BLaER1 treated with 17β-estradiol and CSF1 and Interleukin-3, amounts not matched to agents 10 nM and 100 nM (cell line): ENCODE measurements around the gene PLXND1.

Source experiments
- H3K27ac ChIP-seq, 11 experiments: shearing (Covaris generic); formaldehyde crosslinking; 2 replicates each; pipeline ENCODE4 v1.8.1; 2022
- H3K27me3 ChIP-seq, 11 experiments: shearing (Covaris generic); formaldehyde crosslinking; 2 replicates each; pipeline ENCODE4 v1.8.1; 2022
- H3K36me3 ChIP-seq, 11 experiments: shearing (Covaris generic); formaldehyde crosslinking; 2 replicates each; pipeline ENCODE4 v1.8.1; 2022
- H3K4me1 ChIP-seq, 10 experiments: shearing (Covaris generic); formaldehyde crosslinking; 2 replicates each; pipeline ENCODE4 v1.8.1; 2022
- H3K4me2 ChIP-seq, 11 experiments: shearing (Covaris generic); formaldehyde crosslinking; 2 replicates each; pipeline ENCODE4 v1.8.1; 2022
- H3K4me3 ChIP-seq, 10 experiments: shearing (Covaris generic); formaldehyde crosslinking; 2 replicates each; pipeline ENCODE4 v1.8.1; 2022
- H3K9ac ChIP-seq, 11 experiments: shearing (Covaris generic); formaldehyde crosslinking; 2 replicates each; pipeline ENCODE4 v1.8.1; 2022
- H3K9me3 ChIP-seq, 11 experiments: shearing (Covaris generic); formaldehyde crosslinking; replicated peaks in 1 of 11; 2 replicates each; pipeline ENCODE4 v1.8.1; 2022
- H4K20me1 ChIP-seq, 11 experiments: shearing (Covaris generic); formaldehyde crosslinking; 2 replicates each; pipeline ENCODE4 v1.8.1; 2022
- Cebpa-rat ChIP-seq, 11 experiments: shearing (Covaris generic); IDR thresholded peaks; 2 replicates each; pipeline ENCODE4 v1.8.1; 2022

Gene PLXND1

GRCh38 chr3:129565902-129566301 is 40.6 kb downstream of the PLXND1 start:
- no peak for TF ChIP-seq Cebpa-rat (IDR thresholded peaks at IDR 0.05)
- Histone ChIP-seq H3K27ac (peak overlapping the region in 1 of 11 experiments; percentile 49; a peak in 1 of 22 replicates), H3K9me3 (no peaks in the 10 kb centered on the region), H3K4me1 (peaks cover 19 to 62% (median 24%) of the 10 kb centered on the region in 10 experiments), H3K9ac (no peak overlapping the region), H3K4me2 (no peak overlapping the region), H3K4me3 (no peak overlapping the region), H3K27me3 (no peaks in the 10 kb centered on the region), H4K20me1 (peaks cover 0 to 92% (median 0%) of the 10 kb centered on the region in 11 experiments; a peak in 9 of 22 replicates), H3K36me3 (peaks cover 87 to 98% (median 91%) of the 10 kb centered on the region in 11 experiments)

DNA sequence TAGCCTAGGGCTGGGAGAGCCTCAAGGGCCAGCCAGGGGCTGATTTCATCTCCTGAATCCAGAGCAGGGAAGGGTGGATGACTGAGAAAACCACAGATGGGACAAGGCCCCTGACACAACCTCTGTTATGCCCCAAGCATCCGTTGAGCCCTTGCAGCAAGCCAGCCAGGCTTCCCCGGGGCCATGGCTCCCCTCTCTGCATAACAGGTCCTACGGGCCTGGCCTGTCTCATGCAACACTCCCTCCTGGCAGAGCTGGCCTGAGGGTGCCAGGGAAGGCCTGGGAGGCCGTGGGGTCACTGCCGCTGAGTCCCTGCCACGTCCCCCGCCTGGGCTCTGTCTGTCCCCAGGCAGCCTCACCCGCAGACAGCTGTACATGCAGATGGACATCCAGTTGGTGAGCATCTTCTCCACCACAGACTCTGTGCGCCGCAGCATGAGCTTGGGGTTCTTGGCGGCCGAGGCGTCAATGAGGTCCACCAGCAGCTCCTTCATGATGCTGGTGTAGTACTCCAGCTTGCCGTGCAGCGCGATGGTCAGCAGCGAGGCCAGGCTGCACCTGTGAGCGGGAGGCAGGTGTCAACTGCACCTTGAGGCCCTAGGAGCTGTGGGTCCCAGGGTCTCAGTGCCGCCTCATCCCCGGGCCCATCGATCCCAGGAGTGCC is 41.4 kb downstream of the PLXND1 start:
- TF ChIP-seq Cebpa-rat (IDR thresholded peaks at IDR 0.05), result no peak
- Histone ChIP-seq H3K9me3 (no peaks in the 10 kb centered on the region), H3K4me2 (peak overlapping the region in 1 of 11 experiments; percentile 35; a peak in 2 of 22 replicates), H3K4me1 (peaks cover 21 to 70% (median 32%) of the 10 kb centered on the region in 10 experiments), H3K27ac (peak overlapping the region in 7 of 11 experiments; percentile 12 to 49 (median 20); a peak in 9 of 22 replicates), H3K4me3 (no peak overlapping the region), H4K20me1 (peaks cover 0 to 89% (median 0%) of the 10 kb centered on the region in 11 experiments; a peak in 9 of 22 replicates), H3K9ac (peak overlapping the region in 5 of 11 experiments; percentile 8 to 67 (median 45); a peak in 8 of 22 replicates), H3K27me3 (no peaks in the 10 kb centered on the region), H3K36me3 (peaks cover 81 to 98% (median 86%) of the 10 kb centered on the region in 11 experiments)

- Histone ChIP-seq H3K9me3 (no peaks in the 10 kb centered on the region), H3K36me3 (peaks cover 74 to 98% (median 86%) of the 10 kb centered on the region in 11 experiments), H3K27me3 (no peaks in the 10 kb centered on the region), H3K4me2 (0 out of 22 replicates have a peak overlapping the region, but pooled peaks of 1 of the 11 experiments have one; percentile 35), H3K4me3 (no peak overlapping the region), H3K9ac (peak overlapping the region in 6 of 11 experiments; percentile 12 to 67 (median 36); a peak in 7 of 22 replicates), H3K4me1 (peaks cover 32 to 81% (median 43%) of the 10 kb centered on the region in 10 experiments), H3K27ac (peak overlapping the region in 9 of 11 experiments; percentile 12 to 49 (median 37); a peak in 10 of 22 replicates), H4K20me1 (peaks cover 0 to 91% (median 0%) of the 10 kb centered on the region in 11 experiments; a peak in 8 of 22 replicates)
- no peak for TF ChIP-seq Cebpa-rat (IDR thresholded peaks at IDR 0.05)
Observed at GRCh38 chr3:129563850-129564535, 42.5 kb downstream of the PLXND1 start.

DNA sequence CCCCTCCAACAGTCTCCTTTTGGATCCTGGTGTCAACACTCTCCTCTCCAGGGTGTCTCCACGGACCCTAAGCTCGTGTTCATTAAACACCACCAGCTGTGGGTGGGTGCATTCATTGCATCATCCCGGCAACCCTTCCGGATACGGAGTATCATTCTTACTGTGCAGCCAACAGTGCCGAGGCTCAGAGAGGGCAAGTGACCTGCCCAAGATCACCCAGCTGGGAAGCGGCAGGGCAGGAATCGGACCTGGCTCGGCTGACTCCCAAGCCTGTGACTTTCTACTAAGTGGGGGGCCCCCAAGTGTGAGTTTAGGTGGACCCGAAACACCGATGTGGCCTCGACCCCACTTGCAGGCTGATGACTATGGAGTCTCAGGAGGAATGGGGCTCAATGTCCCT is 43.1 kb downstream of the PLXND1 start:
- peaks cover 39 to 87% (median 50%) of the 10 kb centered on the region in 10 experiments for H3K4me1 ChIP-seq
- H3K36me3 ChIP-seq, result peaks cover 70 to 98% (median 85%) of the 10 kb centered on the region in 11 experiments
- H4K20me1 ChIP-seq, result peaks cover 0 to 91% (median 0%) of the 10 kb centered on the region in 11 experiments; a peak in 8 of 22 replicates
- TF ChIP-seq Cebpa-rat (IDR thresholded peaks at IDR 0.05), result no peak
- no peaks in the 10 kb centered on the region for H3K9me3 ChIP-seq
- no peaks in the 10 kb centered on the region for H3K27me3 ChIP-seq
- peak overlapping the region in 3 of 11 experiments; percentile 36 to 50 (median 40); a peak in 2 of 22 replicates for H3K27ac ChIP-seq
- no peak overlapping the region for H3K4me3 ChIP-seq
- H3K9ac ChIP-seq, result peak overlapping the region in 5 of 11 experiments; percentile 18 to 67 (median 30); a peak in 3 of 22 replicates
- H3K4me2 ChIP-seq, result peak overlapping the region in 2 of 11 experiments; percentile 35 to 80; a peak in 1 of 22 replicates

DNA sequence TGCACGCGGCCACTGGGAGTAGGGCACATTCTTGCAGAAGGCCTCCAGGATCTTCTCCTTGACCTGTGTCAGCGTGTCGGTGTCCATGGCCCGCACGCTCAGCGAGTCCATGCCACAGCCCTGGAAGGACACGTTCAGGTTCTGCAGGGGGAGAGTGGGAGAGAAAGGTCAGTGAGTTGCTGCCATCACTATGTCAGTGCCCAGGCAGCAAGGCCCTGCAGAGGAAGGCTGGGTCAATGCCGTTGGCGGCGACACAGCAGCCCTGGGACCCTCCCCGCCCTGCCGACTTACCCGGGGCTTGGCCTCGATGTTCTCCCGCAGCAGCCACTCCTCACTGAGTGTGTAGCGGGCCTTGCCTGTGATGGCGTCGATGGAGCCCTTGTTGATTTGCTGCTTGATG is 43.7 kb downstream of the PLXND1 start:
- H3K4me3 ChIP-seq, result no peak overlapping the region
- peak overlapping the region in 3 of 11 experiments; percentile 8 to 54 (median 50); a peak in 3 of 22 replicates for H3K27ac ChIP-seq
- peak overlapping the region in 5 of 11 experiments; percentile 7 to 69 (median 37); a peak in 3 of 22 replicates for H3K9ac ChIP-seq
- no peaks in the 10 kb centered on the region for H3K9me3 ChIP-seq
- H3K4me1 ChIP-seq, result peaks cover 44 to 93% (median 55%) of the 10 kb centered on the region in 10 experiments
- peaks cover 0 to 94% (median 0%) of the 10 kb centered on the region in 11 experiments; a peak in 8 of 22 replicates for H4K20me1 ChIP-seq
- H3K36me3 ChIP-seq, result peaks cover 71 to 98% (median 86%) of the 10 kb centered on the region in 11 experiments
- no peak for TF ChIP-seq Cebpa-rat (IDR thresholded peaks at IDR 0.05)
- no peaks in the 10 kb centered on the region for H3K27me3 ChIP-seq
- H3K4me2 ChIP-seq, result peak overlapping the region in 5 of 11 experiments; percentile 80 to 96 (median 95); a peak in 6 of 22 replicates

DNA sequence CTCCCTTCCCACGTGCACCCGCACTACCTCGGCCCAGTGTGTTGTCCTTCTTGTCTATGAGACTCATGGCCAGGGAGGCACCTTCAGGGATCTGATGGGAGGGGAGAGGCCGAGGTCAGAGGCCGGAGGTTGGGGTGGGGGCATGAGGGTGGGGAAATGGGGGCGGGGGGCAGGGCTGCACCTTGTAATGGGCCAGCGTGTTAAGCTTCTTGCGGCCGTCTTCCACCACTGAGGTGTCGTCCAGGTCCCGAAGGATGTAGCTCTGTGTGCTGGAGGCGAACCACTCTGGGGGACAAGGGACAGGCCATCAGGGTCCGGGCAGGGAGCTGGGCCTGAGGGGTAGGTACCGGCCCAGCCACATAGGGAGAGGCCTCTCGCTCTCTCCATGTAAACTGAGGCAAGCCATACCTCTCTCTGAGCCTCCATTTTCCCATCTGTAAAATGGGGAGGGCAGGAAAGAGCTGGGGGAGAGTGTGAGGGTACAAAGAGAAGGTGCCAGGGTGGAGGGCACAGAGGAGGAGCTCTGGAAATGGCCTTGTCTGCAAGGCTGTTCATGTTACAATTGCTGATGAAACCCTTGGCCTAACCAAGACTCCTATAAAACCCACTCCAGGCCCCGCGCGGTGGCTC is 44.7 kb downstream of the PLXND1 start:
- Histone ChIP-seq H3K27me3 (no peaks in the 10 kb centered on the region), H3K9me3 (no peaks in the 10 kb centered on the region), H3K9ac (peak overlapping the region; percentile 65 to 79 (median 74); a peak in 21 of 22 replicates), H3K4me1 (peaks cover 55 to 99% (median 66%) of the 10 kb centered on the region in 10 experiments), H3K36me3 (peaks cover 70 to 98% (median 86%) of the 10 kb centered on the region in 11 experiments), H3K27ac (peak overlapping the region; percentile 40 to 88 (median 81); a peak in 19 of 22 replicates), H3K4me3 (peak overlapping the region in 5 of 10 experiments; percentile 51 to 65 (median 52); a peak in 7 of 20 replicates), H3K4me2 (peak overlapping the region; percentile 80 to 97 (median 95)), H4K20me1 (peaks cover 0 to 94% (median 0%) of the 10 kb centered on the region in 11 experiments; a peak in 8 of 22 replicates)
- no peak for TF ChIP-seq Cebpa-rat (IDR thresholded peaks at IDR 0.05)

DNA sequence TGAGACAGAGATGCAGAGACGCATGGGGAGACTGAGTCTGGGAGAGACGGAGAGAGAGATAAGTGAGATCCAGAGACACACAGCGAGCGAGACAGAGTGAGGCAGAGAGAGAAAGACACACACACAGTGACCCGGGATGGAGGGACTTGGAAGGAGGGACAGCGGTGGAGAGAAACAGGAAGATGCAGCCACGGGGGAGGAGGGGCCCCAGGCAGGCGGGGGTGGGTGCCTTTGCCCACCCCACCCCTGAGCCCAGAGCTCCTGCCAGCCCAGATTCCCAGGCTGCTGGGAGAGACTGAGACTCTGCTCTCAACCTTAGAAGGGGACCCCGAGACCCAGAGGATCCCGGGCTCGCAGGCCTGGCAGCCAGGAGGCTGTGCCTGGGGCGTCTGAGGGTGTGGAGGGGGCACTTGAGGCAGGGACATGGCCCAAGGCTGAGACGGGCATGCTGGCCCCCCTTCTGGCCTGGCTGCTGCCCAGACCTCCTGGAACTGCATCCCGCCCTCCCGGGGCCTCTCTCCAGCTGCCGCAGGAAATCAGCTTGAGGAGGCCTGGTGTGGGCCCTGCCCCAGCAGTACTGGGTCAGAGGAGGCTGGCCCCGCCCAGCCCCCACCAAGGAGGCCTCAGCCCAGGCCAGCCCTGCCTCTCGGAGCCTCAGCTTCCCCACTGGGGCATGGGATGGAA is 45.4 kb downstream of the PLXND1 start:
- H3K36me3 ChIP-seq, result peaks cover 70 to 98% (median 86%) of the 10 kb centered on the region in 11 experiments
- H4K20me1 ChIP-seq, result peaks cover 0 to 94% (median 2%) of the 10 kb centered on the region in 11 experiments; a peak in 10 of 22 replicates
- no peaks in the 10 kb centered on the region for H3K27me3 ChIP-seq
- H3K4me1 ChIP-seq, result peaks cover 62 to 100% (median 72%) of the 10 kb centered on the region in 10 experiments
- TF ChIP-seq Cebpa-rat (IDR thresholded peaks at IDR 0.05), result no peak
- peak overlapping the region; percentile 65 to 79 (median 74) for H3K9ac ChIP-seq
- H3K27ac ChIP-seq, result peak overlapping the region; percentile 40 to 88 (median 81); a peak in 21 of 22 replicates
- H3K4me2 ChIP-seq, result peak overlapping the region; percentile 80 to 97 (median 95)
- no peaks in the 10 kb centered on the region for H3K9me3 ChIP-seq
- peak overlapping the region in 9 of 10 experiments; percentile 25 to 65 (median 52); a peak in 14 of 20 replicates for H3K4me3 ChIP-seq
